ENCODE results near the gene PHF2. TPM values are rescaled to one million over a fixed set of nuclear protein-coding genes. Genes with fewer than 3 reads are reported as not detected.

Gene PHF2
- polyA plus RNA-seq, 1 of the 3 experiments (the other 2 are of a cell fraction): 11.2 TPM

GRCh38 chr9:93606187-93606586, 29.8 kb downstream of the PHF2 start:
- Histone ChIP-seq H3F3A (replicated peaks; ENCODE audit: insufficient read depth) (no peaks in the 10 kb centered on the region), H2AFZ (ENCODE audit: low read depth) (no peak overlapping the region), H3K4me2 (no peak overlapping the region), H3K27me3 (ENCODE audit: insufficient read depth) (no peaks in the 10 kb centered on the region), H3K4me3 (ENCODE audit: low read depth in 2 of 2, low read length in 1 of 2) (no peak overlapping the region), H3K79me2 (ENCODE audit: insufficient read depth) (peaks cover 72% of the 10 kb centered on the region), H3K9ac (no peak overlapping the region), H4K20me1 (ENCODE audit: insufficient read depth) (peaks cover 5% of the 10 kb centered on the region; the same call in 1 of the 2 replicates), H3K9me3 (no peaks in the 10 kb centered on the region), H3K36me3 (replicated peaks in 1 of 2; ENCODE audit: control insufficient read depth in 1 of 2, insufficient read depth in 2 of 2, low read length in 1 of 2) (peaks cover 0 to 6% of the 10 kb centered on the region in 2 experiments), H3K27ac (ENCODE audit: low read depth in 2 of 2, low read length in 1 of 2) (no peak overlapping the region), H3K4me1 (ENCODE audit: control insufficient read depth in 1 of 2, insufficient read depth in 2 of 2, low read depth in 1 of 2, low read length in 1 of 2) (no peaks in the 10 kb centered on the region; a peak in 1 of 4 replicates), H3K9me2 (no peaks in the 10 kb centered on the region)
- POLR2A ChIA-PET: no interaction called here
- TF ChIP-seq TCF12 (IDR thresholded peaks at IDR 0.05) (no peak), ELF1 (IDR thresholded peaks at IDR 0.05) (no peak), RCOR1 (IDR thresholded peaks at IDR 0.05; ENCODE audit: low read length) (no peak), NRF1 (IDR thresholded peaks at IDR 0.05; ENCODE audit: low read depth, low read length) (no peak)
- no peak for DNase-seq
- 57% methylated on average over 3 of the region's 3 CpGs for WGBS (ENCODE audit: low lambda C conversion rate)
- CTCF ChIA-PET: no interaction called here

- Histone ChIP-seq H3K4me2 (no peak overlapping the region), H3K9me2 (no peaks in the 10 kb centered on the region), H4K20me1 (ENCODE audit: insufficient read depth) (peaks cover 5% of the 10 kb centered on the region; the same call in 1 of the 2 replicates), H3F3A (replicated peaks; ENCODE audit: insufficient read depth) (no peaks in the 10 kb centered on the region), H3K4me1 (ENCODE audit: control insufficient read depth in 1 of 2, insufficient read depth in 2 of 2, low read depth in 1 of 2, low read length in 1 of 2) (no peaks in the 10 kb centered on the region; a peak in 1 of 4 replicates), H3K4me3 (ENCODE audit: low read depth in 2 of 2, low read length in 1 of 2) (no peak overlapping the region), H3K9me3 (no peaks in the 10 kb centered on the region), H3K9ac (no peak overlapping the region), H3K27ac (ENCODE audit: low read depth in 2 of 2, low read length in 1 of 2) (no peak overlapping the region), H3K27me3 (ENCODE audit: insufficient read depth) (no peaks in the 10 kb centered on the region), H3K36me3 (replicated peaks in 1 of 2; ENCODE audit: control insufficient read depth in 1 of 2, insufficient read depth in 2 of 2, low read length in 1 of 2) (peaks cover 0 to 6% of the 10 kb centered on the region in 2 experiments), H3K79me2 (ENCODE audit: insufficient read depth) (peaks cover 51% of the 10 kb centered on the region), H2AFZ (ENCODE audit: low read depth) (no peak overlapping the region)
- DNase-seq: no peak
- ChIA-PET CTCF (interaction anchor here (1.3 kb wide), 1 partner anchor 18 kb away, joined by 4 read pairs; no protein-coding TSS in a partner anchor), POLR2A (no interaction called here)
- no peak for TF ChIP-seq TAF1 (IDR thresholded peaks at IDR 0.05; ENCODE audit: borderline replicate concordance, low read depth, low read length)
- TF ChIP-seq JUND (IDR thresholded peaks at IDR 0.05): no peak
- TF ChIP-seq RFX5 (IDR thresholded peaks at IDR 0.05; ENCODE audit: low read length): no peak
- TF ChIP-seq SMC3 (IDR thresholded peaks at IDR 0.05; ENCODE audit: low read depth, low read length): no peak
- no peak for TF ChIP-seq GABPA (IDR thresholded peaks at IDR 0.05; ENCODE audit: low read depth)
- no peak for TF ChIP-seq YY1 (IDR thresholded peaks at IDR 0.05; ENCODE audit: low read depth)
- no peak for TF ChIP-seq POLR2AphosphoS5 (IDR thresholded peaks at IDR 0.05; ENCODE audit: low read depth, low read length)
- no peak for TF ChIP-seq NFIC (IDR thresholded peaks at IDR 0.05; ENCODE audit: borderline replicate concordance)
- no peak for TF ChIP-seq USF2 (IDR thresholded peaks at IDR 0.05; ENCODE audit: borderline replicate concordance, low read depth, low read length)
- TF ChIP-seq NRF1 (IDR thresholded peaks at IDR 0.05; ENCODE audit: low read depth, low read length): no peak
- no peak for TF ChIP-seq RCOR1 (IDR thresholded peaks at IDR 0.05; ENCODE audit: low read length)
- TF ChIP-seq MEF2A (IDR thresholded peaks at IDR 0.05; ENCODE audit: borderline replicate concordance, low read depth): no peak
- no peak for TF ChIP-seq TEAD4 (IDR thresholded peaks at IDR 0.05; ENCODE audit: borderline replicate concordance, insufficient read depth)
- WGBS (ENCODE audit: low lambda C conversion rate): 81% methylated on average over 1 of the region's 1 CpG
These were observed 33.8 kb downstream of the PHF2 start for GRCh38 chr9:93610206-93610605.

Measured in SK-N-SH (cell line).